ENCODE data around the gene DCAF4L1.

DCAF4L1 gene

GRCh38 chr4:41981456-41981855 is at the start of gene DCAF4L1:
DCAF4L1 (plus strand) TSS chr4:41981756; CDS start chr4:41981793, 37 bp downstream.
- Histone ChIP-seq H3K4me3 (ENCODE audit: low read depth in 1 of 5, low read length in 5 of 5) (no peak within 1 kb of the TSS), H3K36me3 (ENCODE audit: control insufficient read depth in 5 of 5, insufficient read depth in 5 of 5, low read length in 5 of 5) (no peaks in the 10 kb centered on the region), H3K27ac (ENCODE audit: low read depth, low read length) (no peak within 1 kb of the TSS), H3K27me3 (ENCODE audit: control insufficient read depth in 5 of 5, insufficient read depth in 4 of 5, low read length in 5 of 5) (no peaks in the 10 kb centered on the region), H3K9me3 (ENCODE audit: control insufficient read depth in 5 of 5, low read length in 5 of 5) (peaks cover 0 to 5% (median 0%) of the 10 kb centered on the region in 5 donors), H3K4me1 (ENCODE audit: control insufficient read depth in 5 of 5, insufficient read depth in 5 of 5, low read length in 5 of 5) (no peaks in the 10 kb centered on the region), H3K9ac (ENCODE audit: low read length in 5 of 5) (no peak within 1 kb of the TSS)

- Histone ChIP-seq H3K27me3 (ENCODE audit: control insufficient read depth in 5 of 5, insufficient read depth in 4 of 5, low read length in 5 of 5) (no peaks in the 10 kb centered on the region), H3K4me1 (ENCODE audit: control insufficient read depth in 5 of 5, insufficient read depth in 5 of 5, low read length in 5 of 5) (peaks cover 3 to 29% (median 24%) of the 10 kb centered on the region in 5 donors), H3K9me3 (ENCODE audit: control insufficient read depth in 5 of 5, low read length in 5 of 5) (no peaks in the 10 kb centered on the region), H3K4me3 (ENCODE audit: low read depth in 1 of 5, low read length in 5 of 5) (no peak overlapping the region), H3K27ac (ENCODE audit: low read depth, low read length) (no peak overlapping the region), H3K9ac (ENCODE audit: low read length in 5 of 5) (no peak overlapping the region), H3K36me3 (ENCODE audit: control insufficient read depth in 5 of 5, insufficient read depth in 5 of 5, low read length in 5 of 5) (no peaks in the 10 kb centered on the region)
Measured at GRCh38 chr4:41932988-41933387, 48.6 kb upstream of the DCAF4L1 start.

GRCh38 chr4:41933997-41934503 is 47.5 kb upstream of the DCAF4L1 start:
- Histone ChIP-seq H3K4me3 (ENCODE audit: low read depth in 1 of 5, low read length in 5 of 5) (peak overlapping the region; percentile 83 to 96 (median 93)), H3K9me3 (ENCODE audit: control insufficient read depth in 5 of 5, low read length in 5 of 5) (no peaks in the 10 kb centered on the region), H3K36me3 (ENCODE audit: control insufficient read depth in 5 of 5, insufficient read depth in 5 of 5, low read length in 5 of 5) (peaks cover 0 to 1% (median 0%) of the 10 kb centered on the region in 5 donors), H3K27ac (ENCODE audit: low read depth, low read length) (no peak overlapping the region), H3K4me1 (ENCODE audit: control insufficient read depth in 5 of 5, insufficient read depth in 5 of 5, low read length in 5 of 5) (peaks cover 3 to 35% (median 25%) of the 10 kb centered on the region in 5 donors), H3K9ac (ENCODE audit: low read length in 5 of 5) (peak overlapping the region in 3 of 5 donors; percentile 39 to 94 (median 65)), H3K27me3 (ENCODE audit: control insufficient read depth in 5 of 5, insufficient read depth in 4 of 5, low read length in 5 of 5) (no peaks in the 10 kb centered on the region)

GRCh38 chr4:41934514-41934900 is 47.0 kb upstream of the DCAF4L1 start:
- H3K36me3 ChIP-seq (ENCODE audit: control insufficient read depth in 5 of 5, insufficient read depth in 5 of 5, low read length in 5 of 5): peaks cover 0 to 4% (median 1%) of the 10 kb centered on the region in 5 donors
- H3K9ac ChIP-seq (ENCODE audit: low read length in 5 of 5): peak overlapping the region in 3 of 5 donors; percentile 39 to 94 (median 65)
- peak overlapping the region; percentile 91 for H3K27ac ChIP-seq (ENCODE audit: low read depth, low read length)
- peak overlapping the region; percentile 83 to 96 (median 93) for H3K4me3 ChIP-seq (ENCODE audit: low read depth in 1 of 5, low read length in 5 of 5)
- H3K4me1 ChIP-seq (ENCODE audit: control insufficient read depth in 5 of 5, insufficient read depth in 5 of 5, low read length in 5 of 5): peaks cover 3 to 39% (median 28%) of the 10 kb centered on the region in 5 donors
- no peaks in the 10 kb centered on the region for H3K27me3 ChIP-seq (ENCODE audit: control insufficient read depth in 5 of 5, insufficient read depth in 4 of 5, low read length in 5 of 5)
- no peaks in the 10 kb centered on the region for H3K9me3 ChIP-seq (ENCODE audit: control insufficient read depth in 5 of 5, low read length in 5 of 5)

GRCh38 chr4:41934901-41935651 is 46.5 kb upstream of the DCAF4L1 start, which contains the start of gene TMEM33:
TMEM33 (plus strand) TSS chr4:41935429; CDS start chr4:41935485, 56 bp downstream.
- Histone ChIP-seq H3K4me1 (ENCODE audit: control insufficient read depth in 5 of 5, insufficient read depth in 5 of 5, low read length in 5 of 5) (peaks cover 3 to 39% (median 28%) of the 10 kb centered on the region in 5 donors), H3K27ac (ENCODE audit: low read depth, low read length) (peak within 1 kb of the TSS; percentile 91), H3K36me3 (ENCODE audit: control insufficient read depth in 5 of 5, insufficient read depth in 5 of 5, low read length in 5 of 5) (peaks cover 0 to 4% (median 4%) of the 10 kb centered on the region in 5 donors), H3K9ac (ENCODE audit: low read length in 5 of 5) (peak within 1 kb of the TSS; percentile 85 to 99 (median 94)), H3K4me3 (ENCODE audit: low read depth in 1 of 5, low read length in 5 of 5) (peak within 1 kb of the TSS; percentile 83 to 96 (median 93)), H3K27me3 (ENCODE audit: control insufficient read depth in 5 of 5, insufficient read depth in 4 of 5, low read length in 5 of 5) (no peaks in the 10 kb centered on the region), H3K9me3 (ENCODE audit: control insufficient read depth in 5 of 5, low read length in 5 of 5) (no peaks in the 10 kb centered on the region)

GRCh38 chr4:41935652-41936021 is 45.9 kb upstream of the DCAF4L1 start:
- Histone ChIP-seq H3K4me3 (ENCODE audit: low read depth in 1 of 5, low read length in 5 of 5) (peak overlapping the region; percentile 83 to 96 (median 93)), H3K27me3 (ENCODE audit: control insufficient read depth in 5 of 5, insufficient read depth in 4 of 5, low read length in 5 of 5) (no peaks in the 10 kb centered on the region), H3K9me3 (ENCODE audit: control insufficient read depth in 5 of 5, low read length in 5 of 5) (no peaks in the 10 kb centered on the region), H3K36me3 (ENCODE audit: control insufficient read depth in 5 of 5, insufficient read depth in 5 of 5, low read length in 5 of 5) (peaks cover 0 to 6% (median 4%) of the 10 kb centered on the region in 5 donors), H3K27ac (ENCODE audit: low read depth, low read length) (peak overlapping the region; percentile 91), H3K4me1 (ENCODE audit: control insufficient read depth in 5 of 5, insufficient read depth in 5 of 5, low read length in 5 of 5) (peaks cover 3 to 39% (median 28%) of the 10 kb centered on the region in 5 donors), H3K9ac (ENCODE audit: low read length in 5 of 5) (peak overlapping the region; percentile 85 to 99 (median 94))

GRCh38 chr4:41939016-41939626 is 42.4 kb upstream of the DCAF4L1 start:
- Histone ChIP-seq H3K4me1 (ENCODE audit: control insufficient read depth in 5 of 5, insufficient read depth in 5 of 5, low read length in 5 of 5) (peaks cover 3 to 39% (median 28%) of the 10 kb centered on the region in 5 donors), H3K4me3 (ENCODE audit: low read depth in 1 of 5, low read length in 5 of 5) (no peak overlapping the region), H3K9me3 (ENCODE audit: control insufficient read depth in 5 of 5, low read length in 5 of 5) (no peaks in the 10 kb centered on the region), H3K9ac (ENCODE audit: low read length in 5 of 5) (no peak overlapping the region), H3K27me3 (ENCODE audit: control insufficient read depth in 5 of 5, insufficient read depth in 4 of 5, low read length in 5 of 5) (no peaks in the 10 kb centered on the region), H3K27ac (ENCODE audit: low read depth, low read length) (peak overlapping the region; percentile 21), H3K36me3 (ENCODE audit: control insufficient read depth in 5 of 5, insufficient read depth in 5 of 5, low read length in 5 of 5) (peaks cover 6 to 11% (median 10%) of the 10 kb centered on the region in 5 donors)

GRCh38 chr4:41940834-41941233 is 40.7 kb upstream of the DCAF4L1 start:
- Histone ChIP-seq H3K27ac (ENCODE audit: low read depth, low read length) (no peak overlapping the region), H3K9ac (ENCODE audit: low read length in 5 of 5) (no peak overlapping the region), H3K27me3 (ENCODE audit: control insufficient read depth in 5 of 5, insufficient read depth in 4 of 5, low read length in 5 of 5) (no peaks in the 10 kb centered on the region), H3K4me3 (ENCODE audit: low read depth in 1 of 5, low read length in 5 of 5) (no peak overlapping the region), H3K9me3 (ENCODE audit: control insufficient read depth in 5 of 5, low read length in 5 of 5) (no peaks in the 10 kb centered on the region), H3K4me1 (ENCODE audit: control insufficient read depth in 5 of 5, insufficient read depth in 5 of 5, low read length in 5 of 5) (peaks cover 3 to 26% (median 16%) of the 10 kb centered on the region in 5 donors), H3K36me3 (ENCODE audit: control insufficient read depth in 5 of 5, insufficient read depth in 5 of 5, low read length in 5 of 5) (peaks cover 6 to 20% (median 16%) of the 10 kb centered on the region in 5 donors)

- Histone ChIP-seq H3K36me3 (ENCODE audit: control insufficient read depth in 5 of 5, insufficient read depth in 5 of 5, low read length in 5 of 5) (peaks cover 6 to 31% (median 20%) of the 10 kb centered on the region in 5 donors), H3K27ac (ENCODE audit: low read depth, low read length) (no peak overlapping the region)
Measured at GRCh38 chr4:41943506-41943905, 38.0 kb upstream of the DCAF4L1 start.

GRCh38 chr4:41944089-41944488 is 37.5 kb upstream of the DCAF4L1 start:
- H3K9me3 ChIP-seq (ENCODE audit: control insufficient read depth in 5 of 5, low read length in 5 of 5): no peaks in the 10 kb centered on the region
- H3K4me3 ChIP-seq (ENCODE audit: low read depth in 1 of 5, low read length in 5 of 5): no peak overlapping the region
- peaks cover 6 to 31% (median 20%) of the 10 kb centered on the region in 5 donors for H3K36me3 ChIP-seq (ENCODE audit: control insufficient read depth in 5 of 5, insufficient read depth in 5 of 5, low read length in 5 of 5)
- no peak overlapping the region for H3K27ac ChIP-seq (ENCODE audit: low read depth, low read length)
- H3K9ac ChIP-seq (ENCODE audit: low read length in 5 of 5): no peak overlapping the region
- no peaks in the 10 kb centered on the region for H3K27me3 ChIP-seq (ENCODE audit: control insufficient read depth in 5 of 5, insufficient read depth in 4 of 5, low read length in 5 of 5)
- H3K4me1 ChIP-seq (ENCODE audit: control insufficient read depth in 5 of 5, insufficient read depth in 5 of 5, low read length in 5 of 5): peaks cover 0 to 3% (median 2%) of the 10 kb centered on the region in 5 donors

More at GRCh38 chr4:41943506-41943905, 38.0 kb upstream of the DCAF4L1 start:
- Histone ChIP-seq H3K9ac (ENCODE audit: low read length in 5 of 5) (no peak overlapping the region), H3K4me3 (ENCODE audit: low read depth in 1 of 5, low read length in 5 of 5) (no peak overlapping the region), H3K27me3 (ENCODE audit: control insufficient read depth in 5 of 5, insufficient read depth in 4 of 5, low read length in 5 of 5) (no peaks in the 10 kb centered on the region), H3K4me1 (ENCODE audit: control insufficient read depth in 5 of 5, insufficient read depth in 5 of 5, low read length in 5 of 5) (peaks cover 0 to 9% (median 4%) of the 10 kb centered on the region in 5 donors), H3K9me3 (ENCODE audit: control insufficient read depth in 5 of 5, low read length in 5 of 5) (no peaks in the 10 kb centered on the region)
